PC-9 (cell line): Measurements from ENCODE around the gene URM1.

Experiments used
- CTCF ChIP-seq: fragments of 200-600 bp; sonication (generic); conservative IDR thresholded peaks from 2 replicates; pipeline ENCODE4 v1.6.1; 2017; ENCODE audit warnings: mixed run types, antibody characterized with exemption, mild to moderate bottlenecking, moderate library complexity
- EZH2 ChIP-seq: fragments of 200-600 bp; sonication (generic); IDR thresholded peaks from 2 replicates; pipeline ENCODE4 v1.8.0; 2017; ENCODE audit warnings: antibody characterized with exemption, low read depth

GRCh38 chr9:128434340-128434739 lies 63.2 kb downstream of the URM1 start:
- TF ChIP-seq EZH2 (no peak), CTCF (no peak)
